Colonic mucosa (tissue), 4 donors: ENCODE results near the gene DPY30. TPM values are rescaled to one million over a fixed set of nuclear protein-coding genes. Genes with fewer than 3 reads are reported as not detected.

Source experiments
- DNase-seq: peaks from one replicate; pipeline ENCODE4 v3.0.0-alpha.2; 2020
- H3K27ac ChIP-seq: fragments of 200-600 bp; one replicate; pipeline ENCODE4 v1.8.0; 2021
- H3K27me3 ChIP-seq: fragments of 200-600 bp; one replicate; pipeline ENCODE4 v1.8.0; 2021
- H3K36me3 ChIP-seq: fragments of 200-600 bp; one replicate; pipeline ENCODE4 v1.8.0; 2021
- H3K4me1 ChIP-seq: fragments of 200-600 bp; one replicate; pipeline ENCODE4 v1.8.0; 2021; ENCODE audit warnings: mild to moderate bottlenecking
- H3K4me3 ChIP-seq: fragments of 200-600 bp; one replicate; pipeline ENCODE4 v1.8.0; 2021
- H3K9ac ChIP-seq, 2 donors: one replicate each; pipeline ENCODE4 v1.7.0; 2013; ENCODE audit warnings: control low read depth in 2 of 2, low read depth in 2 of 2, low read length in 2 of 2
- H3K9me3 ChIP-seq: fragments of 200-600 bp; one replicate; pipeline ENCODE4 v1.8.0; 2021
- CTCF ChIP-seq: fragments of 200-600 bp; IDR thresholded peaks from one replicate; pipeline ENCODE4 v1.8.0; 2022; ENCODE audit warnings: antibody characterized with exemption, mild to moderate bottlenecking
- intact Hi-C: fragments of 100-400 bp; cut with DNase I; formaldehyde crosslinking; loops from one replicate; pipeline ENCODE4 v1.14.1; 2022
- total RNA-seq, 2 donors: library from RNA; stranded (reverse); fragmentation: NEBNext Ultra II Directional in 1 of 2; extraction: Animal tissue kit (Norgen Biotek cat#: 25700) in 1 of 2; gene quantifications; one replicate each; pipeline ENCODE4 v1.2.1, GENCODE V29; 2021
- donor health status: healthy.
- donor health status: DM: no; HTN: no; CAD: no.
- donor health status: DM: no; HTN: no; CAD: no.

DPY30 gene
- total RNA-seq, 2 donors from 2014 or later, result 57.1 to 61.8 TPM

GRCh38 chr2:32005371-32005976 is 34.1 kb downstream of the DPY30 start:
- no peak for TF ChIP-seq CTCF
- intact Hi-C loops, result no loop called here
- H3K4me1 ChIP-seq, result peaks cover 4% of the 10 kb centered on the region
- H3K9me3 ChIP-seq, result no peaks in the 10 kb centered on the region
- no peak for DNase-seq
- no peak overlapping the region for H3K9ac ChIP-seq
- H3K4me3 ChIP-seq, result no peak overlapping the region
- no peaks in the 10 kb centered on the region for H3K27me3 ChIP-seq
- H3K27ac ChIP-seq, result no peak overlapping the region
- no peaks in the 10 kb centered on the region for H3K36me3 ChIP-seq

- H3K27me3 ChIP-seq, result no peaks in the 10 kb centered on the region
- H3K9ac ChIP-seq, result no peak overlapping the region
- no peak overlapping the region for H3K4me3 ChIP-seq
- intact Hi-C loops, result no loop called here
- no peaks in the 10 kb centered on the region for H3K36me3 ChIP-seq
- H3K9me3 ChIP-seq, result no peaks in the 10 kb centered on the region
- H3K4me1 ChIP-seq, result peaks cover 4% of the 10 kb centered on the region
- TF ChIP-seq CTCF, result no peak
- DNase-seq, result no peak
- H3K27ac ChIP-seq, result no peak overlapping the region
Observed at GRCh38 chr2:32003791-32004190, 35.8 kb downstream of the DPY30 start.

- intact Hi-C loops, result no loop called here
- no peak for TF ChIP-seq CTCF
- DNase-seq, result no peak
- peaks cover 3% of the 10 kb centered on the region for H3K4me1 ChIP-seq
- no peak overlapping the region for H3K9ac ChIP-seq
- H3K36me3 ChIP-seq, result no peaks in the 10 kb centered on the region
- H3K27me3 ChIP-seq, result no peaks in the 10 kb centered on the region
- no peak overlapping the region for H3K27ac ChIP-seq
- no peak overlapping the region for H3K4me3 ChIP-seq
- no peaks in the 10 kb centered on the region for H3K9me3 ChIP-seq
Observed at GRCh38 chr2:32002406-32002805, 37.2 kb downstream of the DPY30 start.

- intact Hi-C loops, result no loop called here
- H3K4me1 ChIP-seq, result no peaks in the 10 kb centered on the region
- H3K4me3 ChIP-seq, result no peak overlapping the region
- no peak overlapping the region for H3K9ac ChIP-seq
- no peaks in the 10 kb centered on the region for H3K9me3 ChIP-seq
- no peaks in the 10 kb centered on the region for H3K27me3 ChIP-seq
- TF ChIP-seq CTCF, result no peak
- H3K36me3 ChIP-seq, result no peaks in the 10 kb centered on the region
- H3K27ac ChIP-seq, result no peak overlapping the region
- no peak for DNase-seq
Observed at GRCh38 chr2:31999438-31999837, 40.2 kb downstream of the DPY30 start.

GRCh38 chr2:31998731-31999383 is 40.7 kb downstream of the DPY30 start:
- H3K27ac ChIP-seq, result no peak overlapping the region
- intact Hi-C loops, result no loop called here
- H3K4me1 ChIP-seq, result no peaks in the 10 kb centered on the region
- no peak overlapping the region for H3K4me3 ChIP-seq
- H3K36me3 ChIP-seq, result no peaks in the 10 kb centered on the region
- H3K27me3 ChIP-seq, result no peaks in the 10 kb centered on the region
- no peak overlapping the region for H3K9ac ChIP-seq
- no peak for TF ChIP-seq CTCF
- no peaks in the 10 kb centered on the region for H3K9me3 ChIP-seq
- DNase-seq, result no peak
